ENCODE data around the gene CELA2B.

DNA sequence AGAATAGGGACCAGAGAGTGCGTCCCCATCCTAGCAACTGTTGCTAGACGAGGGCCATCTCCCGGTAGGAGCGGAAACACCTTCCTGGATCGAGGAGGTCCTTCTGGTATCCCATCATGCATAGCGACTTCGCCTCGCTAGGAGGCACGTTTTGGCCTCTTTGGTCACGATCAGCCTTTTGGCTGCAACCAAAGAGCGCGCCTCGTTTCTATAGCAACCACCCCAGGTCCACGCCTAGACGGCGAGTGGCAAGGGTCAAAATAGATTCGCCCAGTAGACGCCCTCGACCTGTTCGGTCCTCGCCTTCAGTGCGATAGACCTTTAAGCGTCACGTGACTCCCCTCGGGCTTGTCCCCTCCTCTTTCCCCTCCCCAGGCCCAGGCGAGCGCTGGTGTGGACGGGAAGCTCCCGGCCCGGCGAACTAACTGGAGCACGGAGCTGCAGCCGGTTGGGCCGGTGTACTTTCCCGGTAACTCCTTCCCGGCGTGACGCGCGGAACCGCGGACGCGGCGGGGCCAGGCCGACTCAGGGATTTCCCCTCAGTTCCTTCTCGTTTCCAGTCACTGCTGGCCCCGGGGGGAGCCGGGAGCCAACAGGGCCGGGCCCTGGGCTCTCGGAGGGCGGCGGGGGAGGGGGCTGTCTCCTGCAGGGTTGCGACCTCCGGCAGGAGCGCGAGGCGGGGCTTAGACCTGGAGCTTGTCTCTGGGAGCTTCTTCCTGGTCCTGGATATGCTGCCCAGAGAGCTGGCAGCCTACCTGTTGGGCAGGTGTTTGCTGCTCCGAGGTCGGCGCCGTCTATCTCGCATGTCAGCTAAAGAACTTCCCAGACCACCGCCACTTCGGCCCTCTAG is 50.8 kb downstream of the CELA2B start, which contains the start of gene DNAJC16:
- TF ChIP-seq ZNF398 (tag by site-specific recombination; IDR thresholded peaks at IDR 0.05) (peak; percentile 56), ZNF660 (tag by site-specific recombination; IDR thresholded peaks at IDR 0.05) (peak; percentile 77; the same call in 1 of the 2 replicates), ZNF707 (tag by site-specific recombination; IDR thresholded peaks at IDR 0.05) (no peak), TCF7L2 (IDR thresholded peaks at IDR 0.05; ENCODE audit: borderline replicate concordance, low read depth, low read length) (no peak), SP3 (tag by site-specific recombination; IDR thresholded peaks at IDR 0.05) (peak; percentile 92), ZNF473 (tag by site-specific recombination; IDR thresholded peaks at IDR 0.05) (no peak), ZNF513 (tag by site-specific recombination; IDR thresholded peaks at IDR 0.05) (no peak)
- TF ChIP-seq, protein P1, sequence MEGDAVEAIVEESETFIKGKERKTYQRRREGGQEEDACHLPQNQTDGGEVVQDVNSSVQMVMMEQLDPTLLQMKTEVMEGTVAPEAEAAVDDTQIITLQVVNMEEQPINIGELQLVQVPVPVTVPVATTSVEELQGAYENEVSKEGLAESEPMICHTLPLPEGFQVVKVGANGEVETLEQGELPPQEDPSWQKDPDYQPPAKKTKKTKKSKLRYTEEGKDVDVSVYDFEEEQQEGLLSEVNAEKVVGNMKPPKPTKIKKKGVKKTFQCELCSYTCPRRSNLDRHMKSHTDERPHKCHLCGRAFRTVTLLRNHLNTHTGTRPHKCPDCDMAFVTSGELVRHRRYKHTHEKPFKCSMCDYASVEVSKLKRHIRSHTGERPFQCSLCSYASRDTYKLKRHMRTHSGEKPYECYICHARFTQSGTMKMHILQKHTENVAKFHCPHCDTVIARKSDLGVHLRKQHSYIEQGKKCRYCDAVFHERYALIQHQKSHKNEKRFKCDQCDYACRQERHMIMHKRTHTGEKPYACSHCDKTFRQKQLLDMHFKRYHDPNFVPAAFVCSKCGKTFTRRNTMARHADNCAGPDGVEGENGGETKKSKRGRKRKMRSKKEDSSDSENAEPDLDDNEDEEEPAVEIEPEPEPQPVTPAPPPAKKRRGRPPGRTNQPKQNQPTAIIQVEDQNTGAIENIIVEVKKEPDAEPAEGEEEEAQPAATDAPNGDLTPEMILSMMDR (tag by site-specific recombination; IDR thresholded peaks at IDR 0.05), result peak; percentile 68; the same call in 1 of the 2 replicates
- TF ChIP-seq, protein P2, sequence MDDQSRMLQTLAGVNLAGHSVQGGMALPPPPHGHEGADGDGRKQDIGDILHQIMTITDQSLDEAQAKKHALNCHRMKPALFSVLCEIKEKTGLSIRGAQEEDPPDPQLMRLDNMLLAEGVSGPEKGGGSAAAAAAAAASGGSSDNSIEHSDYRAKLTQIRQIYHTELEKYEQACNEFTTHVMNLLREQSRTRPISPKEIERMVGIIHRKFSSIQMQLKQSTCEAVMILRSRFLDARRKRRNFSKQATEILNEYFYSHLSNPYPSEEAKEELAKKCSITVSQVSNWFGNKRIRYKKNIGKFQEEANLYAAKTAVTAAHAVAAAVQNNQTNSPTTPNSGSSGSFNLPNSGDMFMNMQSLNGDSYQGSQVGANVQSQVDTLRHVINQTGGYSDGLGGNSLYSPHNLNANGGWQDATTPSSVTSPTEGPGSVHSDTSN (CRISPR knock-in tag; IDR thresholded peaks at IDR 0.05), result no peak
